PC-3 (cell line): ENCODE results near the gene PLEKHH2. TPM values are rescaled to one million over a fixed set of nuclear protein-coding genes. Genes with fewer than 3 reads are reported as not detected.

Experiments
- ATAC-seq: fragments of 200-7000 bp; cut with Tn5 transposase; 2 replicates; pipeline ENCODE4 v1.9.1; 2020; ENCODE audit warnings: mild to moderate bottlenecking, moderate library complexity
- BruUV-seq: library from RNA; stranded (reverse); fragments of 400-500 nt; replicated peaks from 2 replicates; lab custom pipeline; 2021; lab: Mats Ljungman, UMichigan
- CTCF ChIA-PET: fragments of 300-600 bp; sonication (Branson Sonifier 250); formaldehyde crosslinking; loops from one replicate; lab custom pipeline; 2022; ENCODE audit warnings: antibody characterized with exemption; lab: Charles Lee
- POLR2A ChIA-PET: fragments of 300-600 bp; sonication (Branson Sonifier 250); formaldehyde crosslinking; loops from one replicate; lab custom pipeline; 2022; ENCODE audit warnings: antibody characterized with exemption; ENCODE audit not compliant: unreplicated experiment; lab: Charles Lee
- DNase-seq: peaks from one replicate; pipeline ENCODE4 v3.0.0-alpha.2; 2015
- H2AFZ ChIP-seq: fragments of 300-600 bp; sonication (generic); 2 replicates; pipeline ENCODE4 v1.6.0; 2016; ENCODE audit warnings: antibody characterized with exemption, low read length
- H3F3A ChIP-seq: fragments of 300-600 bp; sonication (generic); one replicate; pipeline ENCODE4 v1.6.0; 2017; ENCODE audit warnings: antibody characterized with exemption, low read length, control low read depth, mild to moderate bottlenecking; ENCODE audit not compliant: unreplicated experiment
- H3K27ac ChIP-seq: fragments of 300-600 bp; sonication (generic); 2 replicates; pipeline ENCODE4 v1.5.1; 2016; ENCODE audit warnings: mild to moderate bottlenecking, low read length
- H3K27me3 ChIP-seq: fragments of 300-600 bp; sonication (generic); 2 replicates; pipeline ENCODE4 v1.6.1; 2016; ENCODE audit warnings: low read length, mixed read lengths
- H3K36me3 ChIP-seq: fragments of 300-600 bp; sonication (generic); 2 replicates; pipeline ENCODE4 v1.6.1; 2016; ENCODE audit warnings: low read depth, mixed run types, low read length, mixed read lengths
- H3K4me1 ChIP-seq: fragments of 300-600 bp; sonication (generic); 2 replicates; pipeline ENCODE4 v1.5.1; 2016; ENCODE audit warnings: low read length; ENCODE audit not compliant: insufficient read depth
- H3K4me2 ChIP-seq: fragments of 300-600 bp; sonication (generic); 2 replicates; pipeline ENCODE4 v1.6.0; 2016; ENCODE audit warnings: low read length
- H3K4me3 ChIP-seq: fragments of 300-600 bp; sonication (generic); 2 replicates; pipeline ENCODE4 v1.5.1; 2016; ENCODE audit warnings: mild to moderate bottlenecking, low read length, mixed read lengths
- H3K79me2 ChIP-seq: fragments of 300-600 bp; sonication (generic); 2 replicates; pipeline ENCODE4 v1.6.1; 2017; ENCODE audit warnings: low read length, mixed read lengths
- H3K9ac ChIP-seq: fragments of 300-600 bp; sonication (generic); 2 replicates; pipeline ENCODE4 v1.6.0; 2016; ENCODE audit warnings: mild to moderate bottlenecking, low read length
- H3K9me2 ChIP-seq: fragments of 300-600 bp; sonication (generic); replicated peaks from 2 replicates; pipeline ENCODE4 v1.6.1; 2016; ENCODE audit warnings: mixed run types, low read length, mixed read lengths
- H3K9me3 ChIP-seq: fragments of 300-600 bp; sonication (generic); 2 replicates; pipeline ENCODE4 v1.6.1; 2016; ENCODE audit warnings: low read length, mixed read lengths
- H4K20me1 ChIP-seq: fragments of 300-600 bp; sonication (generic); 2 replicates; pipeline ENCODE4 v1.6.1; 2016; ENCODE audit warnings: low read length, mixed read lengths
- EZH2 ChIP-seq: fragments of 300-600 bp; sonication (generic); IDR thresholded peaks from one replicate; pipeline ENCODE4 v1.6.1; 2017; ENCODE audit warnings: antibody characterized with exemption, mild to moderate bottlenecking, low read length; ENCODE audit not compliant: unreplicated experiment
- EZH2phosphoT487 ChIP-seq: fragments of 300-600 bp; sonication (generic); IDR thresholded peaks from 2 replicates; pipeline ENCODE4 v1.6.1; 2018; ENCODE audit warnings: mild to moderate bottlenecking, antibody characterized with exemption, low read length, borderline replicate concordance
- intact Hi-C: fragments of 100-400 bp; cut with micrococcal nuclease; formaldehyde crosslinking; loops from 2 replicates; pipeline ENCODE4 v1.9.0; 2023
- total RNA-seq: library from RNA; depleted of rRNA; stranded (reverse); fragments of >200 nt; gene quantifications from 2 replicates; pipeline ENCODE4 v1.2.3, GENCODE V29; 2014
- TF ChIP-seq, protein P1 (sequence below): fragments of 300-600 bp; sonication (generic); conservative IDR thresholded peaks from 2 replicates; pipeline ENCODE4 v1.5.1; 2017; ENCODE audit warnings: antibody characterized with exemption, low read depth, mild to moderate bottlenecking, low read length

Gene PLEKHH2
- total RNA-seq, 1 experiment from 2014 or later = 1.9 TPM

DNA sequence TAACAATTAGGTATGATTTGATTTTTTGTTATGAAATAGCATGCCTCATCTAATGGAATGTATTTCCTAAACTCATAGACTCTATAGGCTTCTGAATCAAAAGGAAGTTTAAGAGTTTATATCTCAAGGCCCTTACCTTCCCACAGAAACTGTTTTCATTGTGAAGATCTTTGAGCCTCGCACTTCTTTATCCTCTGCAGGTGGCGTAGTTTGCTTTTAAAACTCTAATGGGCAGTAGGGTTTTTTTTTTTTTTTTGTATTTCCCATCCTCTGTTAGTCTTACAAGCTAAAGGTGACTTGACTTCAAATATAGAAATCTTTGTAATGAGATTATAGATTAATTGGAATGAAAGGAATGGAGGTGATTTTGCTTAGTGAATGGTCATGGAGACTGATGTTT, 165.1 kb downstream of the PLEKHH2 start:
- no peaks in the 10 kb centered on the region for H3K36me3 ChIP-seq
- H3K9me2 ChIP-seq = no peaks in the 10 kb centered on the region
- H2AFZ ChIP-seq = no peak overlapping the region
- ChIA-PET POLR2A (no interaction called here), CTCF (no interaction called here)
- no peak overlapping the region for H3K9ac ChIP-seq
- no peak for DNase-seq
- H3K27me3 ChIP-seq = no peaks in the 10 kb centered on the region
- no peak overlapping the region for H3K4me3 ChIP-seq
- no peaks in the 10 kb centered on the region for H3K9me3 ChIP-seq
- intact Hi-C loops = no loop called here
- H3K4me2 ChIP-seq = no peak overlapping the region
- ATAC-seq = no peak
- H3K27ac ChIP-seq = no peak overlapping the region
- H3K4me1 ChIP-seq = no peaks in the 10 kb centered on the region
- no TSS peak for BruUV-seq
- no peak for TF ChIP-seq EZH2
- H3K79me2 ChIP-seq = no peaks in the 10 kb centered on the region
- H3F3A ChIP-seq = no peaks in the 10 kb centered on the region
- H4K20me1 ChIP-seq = no peaks in the 10 kb centered on the region

DNA sequence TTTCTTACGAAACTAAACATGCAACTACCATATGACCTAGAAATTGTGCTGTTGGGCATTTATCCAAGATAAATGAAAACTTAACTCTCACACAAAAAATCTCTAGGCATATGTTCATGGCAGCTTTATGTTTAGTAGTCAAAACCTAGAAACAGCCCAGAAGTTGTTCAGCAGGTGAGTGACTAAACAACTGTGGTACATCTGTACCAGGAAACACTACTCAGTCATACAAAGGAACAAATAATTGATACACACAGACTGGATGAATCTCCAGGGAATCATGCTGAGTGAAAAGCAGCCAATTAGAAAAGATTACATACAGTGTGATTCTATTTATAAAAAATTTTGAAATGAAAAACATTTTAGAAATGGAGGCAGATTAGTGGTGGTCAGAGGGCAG, 166.1 kb downstream of the PLEKHH2 start:
- Histone ChIP-seq H3K4me1 (no peaks in the 10 kb centered on the region), H3K9me2 (no peaks in the 10 kb centered on the region), H3K4me2 (no peak overlapping the region), H3K27ac (no peak overlapping the region), H3K36me3 (no peaks in the 10 kb centered on the region), H3K4me3 (no peak overlapping the region), H3K9me3 (no peaks in the 10 kb centered on the region), H2AFZ (no peak overlapping the region), H3K27me3 (no peaks in the 10 kb centered on the region), H4K20me1 (no peaks in the 10 kb centered on the region), H3K79me2 (no peaks in the 10 kb centered on the region), H3K9ac (no peak overlapping the region), H3F3A (no peaks in the 10 kb centered on the region)
- ChIA-PET CTCF (no interaction called here), POLR2A (no interaction called here)
- DNase-seq (peak; percentile 16), ATAC-seq (no peak)
- intact Hi-C loops = no loop called here
- TF ChIP-seq, protein P1, sequence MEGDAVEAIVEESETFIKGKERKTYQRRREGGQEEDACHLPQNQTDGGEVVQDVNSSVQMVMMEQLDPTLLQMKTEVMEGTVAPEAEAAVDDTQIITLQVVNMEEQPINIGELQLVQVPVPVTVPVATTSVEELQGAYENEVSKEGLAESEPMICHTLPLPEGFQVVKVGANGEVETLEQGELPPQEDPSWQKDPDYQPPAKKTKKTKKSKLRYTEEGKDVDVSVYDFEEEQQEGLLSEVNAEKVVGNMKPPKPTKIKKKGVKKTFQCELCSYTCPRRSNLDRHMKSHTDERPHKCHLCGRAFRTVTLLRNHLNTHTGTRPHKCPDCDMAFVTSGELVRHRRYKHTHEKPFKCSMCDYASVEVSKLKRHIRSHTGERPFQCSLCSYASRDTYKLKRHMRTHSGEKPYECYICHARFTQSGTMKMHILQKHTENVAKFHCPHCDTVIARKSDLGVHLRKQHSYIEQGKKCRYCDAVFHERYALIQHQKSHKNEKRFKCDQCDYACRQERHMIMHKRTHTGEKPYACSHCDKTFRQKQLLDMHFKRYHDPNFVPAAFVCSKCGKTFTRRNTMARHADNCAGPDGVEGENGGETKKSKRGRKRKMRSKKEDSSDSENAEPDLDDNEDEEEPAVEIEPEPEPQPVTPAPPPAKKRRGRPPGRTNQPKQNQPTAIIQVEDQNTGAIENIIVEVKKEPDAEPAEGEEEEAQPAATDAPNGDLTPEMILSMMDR = no peak
- no peak for TF ChIP-seq EZH2phosphoT487
- TF ChIP-seq EZH2 = no peak
- no TSS peak for BruUV-seq

DNA sequence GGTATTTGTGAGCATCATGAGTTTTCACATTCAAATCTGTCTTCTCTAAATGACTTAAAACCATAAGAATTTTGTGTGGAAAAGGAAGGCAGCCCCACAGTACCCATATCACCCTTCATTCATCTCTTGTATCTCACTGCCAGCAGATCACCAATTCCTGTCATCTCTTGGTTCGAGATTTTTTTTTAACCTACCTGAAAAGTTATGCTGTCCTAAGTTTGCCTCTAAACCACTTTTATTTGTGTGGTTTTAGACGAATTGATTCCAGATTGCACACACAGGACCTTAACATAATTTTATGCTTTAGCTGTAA, 169.6 kb downstream of the PLEKHH2 start:
- TF ChIP-seq EZH2 = no peak
- no peak for TF ChIP-seq EZH2phosphoT487
- H3K4me2 ChIP-seq = no peak overlapping the region
- H3K36me3 ChIP-seq = no peaks in the 10 kb centered on the region
- ChIA-PET POLR2A (no interaction called here), CTCF (no interaction called here)
- no peak overlapping the region for H3K27ac ChIP-seq
- no TSS peak for BruUV-seq
- H3K9me3 ChIP-seq = no peaks in the 10 kb centered on the region
- H3K4me3 ChIP-seq = no peak overlapping the region
- ATAC-seq (no peak), DNase-seq (no peak)
- no peaks in the 10 kb centered on the region for H3K4me1 ChIP-seq
- no peak overlapping the region for H2AFZ ChIP-seq
- no peaks in the 10 kb centered on the region for H3K27me3 ChIP-seq
- no peak overlapping the region for H3K9ac ChIP-seq
- no peaks in the 10 kb centered on the region for H3F3A ChIP-seq
- H4K20me1 ChIP-seq = no peaks in the 10 kb centered on the region
- intact Hi-C loops = no loop called here
- H3K9me2 ChIP-seq = no peaks in the 10 kb centered on the region
- H3K79me2 ChIP-seq = no peaks in the 10 kb centered on the region

DNA sequence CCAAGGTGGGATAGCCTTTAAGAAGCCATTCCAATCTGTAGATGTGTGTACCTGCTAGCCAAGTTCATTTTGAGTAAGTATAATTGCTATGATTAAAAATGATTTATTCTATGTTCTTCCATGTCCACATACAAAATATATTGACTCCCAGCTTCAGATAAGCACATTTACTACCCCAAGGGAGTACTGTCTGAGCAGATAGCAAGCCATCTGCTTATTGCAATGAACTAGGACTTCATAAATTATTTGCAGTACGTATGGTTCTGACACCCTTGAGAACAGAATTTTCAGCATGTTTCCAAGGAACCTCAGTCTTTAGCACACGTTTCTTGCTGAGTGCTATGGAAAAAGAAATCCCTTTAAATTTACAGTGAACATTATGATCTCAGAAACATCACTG, 173.4 kb downstream of the PLEKHH2 start:
- CTCF ChIA-PET = no interaction called here

More for the DNA sequence above, 173.4 kb downstream of the PLEKHH2 start:
- ATAC-seq (no peak), DNase-seq (no peak)
- Histone ChIP-seq H3K4me2 (no peak overlapping the region), H3K9ac (no peak overlapping the region), H3K4me1 (no peaks in the 10 kb centered on the region), H3K27ac (no peak overlapping the region), H4K20me1 (no peaks in the 10 kb centered on the region), H3K36me3 (no peaks in the 10 kb centered on the region), H3K79me2 (no peaks in the 10 kb centered on the region), H2AFZ (no peak overlapping the region), H3F3A (no peaks in the 10 kb centered on the region), H3K27me3 (no peaks in the 10 kb centered on the region), H3K4me3 (no peak overlapping the region), H3K9me2 (no peaks in the 10 kb centered on the region), H3K9me3 (no peaks in the 10 kb centered on the region)
- intact Hi-C loops = no loop called here
- no TSS peak for BruUV-seq
- TF ChIP-seq, protein P1 = no peak
- TF ChIP-seq EZH2phosphoT487 (no peak), EZH2 (no peak)
- POLR2A ChIA-PET = no interaction called here
